H9 (cell line): Measurements from ENCODE around the gene DLG2. TPM values are rescaled to one million over a fixed set of nuclear protein-coding genes. Genes with fewer than 3 reads are reported as not detected.

Source experiments
- DNase-seq: peaks from one replicate; pipeline ENCODE4 v3.0.0-alpha.2; 2017
- H2AFZ ChIP-seq: one replicate; pipeline ENCODE4 v1.6.1; 2013; ENCODE audit warnings: mild to moderate bottlenecking, low read length, control low read depth, moderate library complexity
- H2AK5ac ChIP-seq: 2 replicates; pipeline ENCODE4 v1.6.1; 2013; ENCODE audit warnings: low read length, control low read depth, mixed read lengths; ENCODE audit not compliant: insufficient read length
- H2BK120ac ChIP-seq: one replicate; pipeline ENCODE4 v1.6.1; 2013; ENCODE audit warnings: low read depth, mild to moderate bottlenecking, low read length, control low read depth, inconsistent platforms; ENCODE audit not compliant: poor library complexity, severe bottlenecking
- H2BK12ac ChIP-seq: 2 replicates; pipeline ENCODE4 v1.6.1; 2013; ENCODE audit warnings: low read length, control low read depth, mixed read lengths, low read depth; ENCODE audit not compliant: insufficient read length
- H2BK15ac ChIP-seq: 2 replicates; pipeline ENCODE4 v1.6.1; 2013; ENCODE audit warnings: low read depth, low read length, control low read depth
- H2BK20ac ChIP-seq: one replicate; pipeline ENCODE4 v1.6.1; 2013; ENCODE audit warnings: low read depth, mild to moderate bottlenecking, low read length, control low read depth, inconsistent platforms; ENCODE audit not compliant: poor library complexity, severe bottlenecking
- H2BK5ac ChIP-seq: 2 replicates; pipeline ENCODE4 v1.6.1; 2013; ENCODE audit warnings: low read length, control low read depth, mixed read lengths; ENCODE audit not compliant: insufficient read length
- H3K14ac ChIP-seq: 2 replicates; pipeline ENCODE4 v1.6.1; 2013; ENCODE audit warnings: low read length, control low read depth; ENCODE audit not compliant: insufficient read depth
- H3K18ac ChIP-seq: 2 replicates; pipeline ENCODE4 v1.6.1; 2013; ENCODE audit warnings: low read depth, mild to moderate bottlenecking, mixed read lengths, low read length, control low read depth; ENCODE audit not compliant: insufficient read length
- H3K23ac ChIP-seq: 2 replicates; pipeline ENCODE4 v1.6.1; 2013; ENCODE audit warnings: low read length, control low read depth, mixed read lengths, low read depth; ENCODE audit not compliant: insufficient read length
- H3K23me2 ChIP-seq: 2 replicates; pipeline ENCODE4 v1.6.1; 2013; ENCODE audit warnings: low read depth, mild to moderate bottlenecking, mixed read lengths, low read length, control low read depth; ENCODE audit not compliant: insufficient read length, poor library complexity, severe bottlenecking
- H3K27ac ChIP-seq: 2 replicates; pipeline ENCODE4 v1.5.1; 2013; ENCODE audit warnings: low read length, control low read depth, mixed read lengths, low read depth; ENCODE audit not compliant: insufficient read length
- H3K27me3 ChIP-seq: 2 replicates; pipeline ENCODE4 v1.6.1; 2013; ENCODE audit warnings: low read length, control low read depth, inconsistent platforms; ENCODE audit not compliant: insufficient read depth
- H3K4ac ChIP-seq: 2 replicates; pipeline ENCODE4 v1.6.1; 2013; ENCODE audit warnings: low read depth, mild to moderate bottlenecking, control low read depth, inconsistent platforms, low read length, moderate library complexity
- H3K4me1 ChIP-seq: 2 replicates; pipeline ENCODE4 v1.6.1; 2013; ENCODE audit warnings: low read length, control low read depth, inconsistent platforms; ENCODE audit not compliant: insufficient read depth
- H3K4me2 ChIP-seq: 2 replicates; pipeline ENCODE4 v1.6.1; 2013; ENCODE audit warnings: low read length, control low read depth, mixed read lengths; ENCODE audit not compliant: insufficient read length, insufficient read depth
- H3K56ac ChIP-seq: 2 replicates; pipeline ENCODE4 v1.6.1; 2013; ENCODE audit warnings: low read depth, mild to moderate bottlenecking, mixed read lengths, low read length, control low read depth; ENCODE audit not compliant: insufficient read length
- H3K79me1 ChIP-seq: 2 replicates; pipeline ENCODE4 v1.6.1; 2013; ENCODE audit warnings: low read depth, mild to moderate bottlenecking, moderate library complexity, low read length, control low read depth, inconsistent platforms; ENCODE audit not compliant: insufficient read depth, poor library complexity, severe bottlenecking
- H3K79me2 ChIP-seq: 2 replicates; pipeline ENCODE4 v1.6.1; 2013; ENCODE audit warnings: low read length, control low read depth, inconsistent platforms; ENCODE audit not compliant: insufficient read depth
- H3K9ac ChIP-seq: 2 replicates; pipeline ENCODE4 v1.6.1; 2013; ENCODE audit warnings: low read length, control low read depth, mixed read lengths; ENCODE audit not compliant: insufficient read length; ENCODE audit errors: extremely low read depth
- H3K9me3 ChIP-seq: one replicate; pipeline ENCODE4 v1.6.1; 2013; ENCODE audit warnings: low read depth, low read length, inconsistent platforms; ENCODE audit not compliant: control insufficient read depth
- H3T11ph ChIP-seq: one replicate; pipeline ENCODE4 v1.6.1; 2013; ENCODE audit warnings: mild to moderate bottlenecking, low read length, control low read depth, inconsistent platforms
- H4K20me1 ChIP-seq: one replicate; pipeline ENCODE4 v1.6.1; 2013; ENCODE audit not compliant: control insufficient read depth, insufficient read length, insufficient read depth
- H4K5ac ChIP-seq: 2 replicates; pipeline ENCODE4 v1.6.1; 2013; ENCODE audit warnings: low read depth, mild to moderate bottlenecking, mixed read lengths, low read length, control low read depth; ENCODE audit not compliant: insufficient read length
- H4K8ac ChIP-seq: replicated peaks from 2 replicates; pipeline ENCODE4 v1.6.1; 2013; ENCODE audit warnings: low read length, control low read depth, mixed read lengths, low read depth; ENCODE audit not compliant: insufficient read length
- H4K91ac ChIP-seq: 2 replicates; pipeline ENCODE4 v1.6.1; 2013; ENCODE audit warnings: low read depth, mild to moderate bottlenecking, moderate library complexity, mixed read lengths, low read length, control low read depth; ENCODE audit not compliant: insufficient read length
- H3K27ac Mint-ChIP-seq, 3 experiments: 2 replicates in 2 of 3; 3 replicates in 1 of 3; pipeline ENCODE4 v1.8.0; 2020 to 2021; ENCODE audit warnings: mixed read lengths in 3 of 3, mild to moderate bottlenecking in 1 of 3, moderate library complexity in 1 of 3
- H3K27me3 Mint-ChIP-seq: 2 replicates; pipeline ENCODE4 v1.8.0; 2021; ENCODE audit warnings: low read depth, mild to moderate bottlenecking, moderate library complexity, mixed read lengths
- H3K36me3 Mint-ChIP-seq, 3 experiments: 2 replicates in 2 of 3; 3 replicates in 1 of 3; pipeline ENCODE4 v1.8.0; 2020 to 2021; ENCODE audit warnings: low read depth in 3 of 3, mixed read lengths in 3 of 3; ENCODE audit not compliant: insufficient read depth in 1 of 3
- H3K4me1 Mint-ChIP-seq, 2 experiments: 2 replicates each; pipeline ENCODE4 v1.8.0; 2020; ENCODE audit warnings: mixed read lengths in 2 of 2
- H3K4me3 Mint-ChIP-seq, 2 experiments: 2 replicates in 1 of 2; 3 replicates in 1 of 2; pipeline ENCODE4 v1.8.0; 2020 to 2021; ENCODE audit warnings: mild to moderate bottlenecking in 2 of 2, mixed read lengths in 2 of 2, moderate library complexity in 1 of 2
- H3K9me3 Mint-ChIP-seq, 2 experiments: 2 replicates in 1 of 2; 3 replicates in 1 of 2; pipeline ENCODE4 v1.8.0; 2020; ENCODE audit warnings: mild to moderate bottlenecking in 2 of 2, mixed read lengths in 2 of 2, moderate library complexity in 1 of 2
- WGBS: extraction: QIAGEN DNeasy Blood & Tissue Kit; methylation state at CpG from one replicate; pipeline ENCODE4 v1.1.7; 2013; ENCODE audit warnings: missing lambda C conversion rate, low lambda C conversion rate, mixed read lengths; ENCODE audit not compliant: insufficient read length; ENCODE audit errors: extremely low coverage; 5-methylcytosine and 5-hydroxymethylcytosine counted together
- total RNA-seq: library from RNA; stranded (reverse); gene quantifications from 2 replicates; pipeline ENCODE4 v1.2.1, GENCODE V29; 2021
- TF ChIP-seq, protein P1 (sequence below): fragments of 200-600 bp; sonication (generic); conservative IDR thresholded peaks from 3 replicates; pipeline ENCODE4 v1.8.0; 2021; ENCODE audit warnings: antibody characterized with exemption, mild to moderate bottlenecking

The DLG2 gene
- total RNA-seq, 1 experiment from 2014 or later: 8.0 TPM

DNA sequence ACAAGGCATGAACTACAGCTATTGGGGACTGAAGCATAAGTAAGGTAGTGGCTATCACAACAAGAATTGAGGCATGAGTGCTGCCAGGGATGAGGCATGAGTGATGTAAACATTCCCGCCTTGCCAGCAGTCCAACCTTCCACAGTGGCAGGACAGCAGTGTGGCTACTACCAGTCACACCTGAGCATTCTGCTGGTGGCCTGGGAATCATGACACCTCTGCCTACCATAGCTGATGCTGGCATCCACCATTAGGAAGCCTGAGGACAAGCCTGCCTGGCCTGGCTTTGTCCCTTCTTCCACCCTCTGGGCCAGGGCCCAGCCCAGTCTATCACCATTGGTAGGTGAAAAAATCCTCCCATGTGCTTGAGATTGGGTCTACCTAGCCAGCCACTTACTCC lies 1628.2 kb downstream of the DLG2 start:
- no peak overlapping the region for H2BK5ac ChIP-seq
- Mint-ChIP-seq H3K4me3 (no peak overlapping the region), H3K36me3 (peaks cover 21 to 44% (median 22%) of the 10 kb centered on the region in 3 experiments), H3K27ac (no peak overlapping the region), H3K9me3 (peaks cover 39 to 43% of the 10 kb centered on the region in 2 experiments), H3K4me1 (no peaks in the 10 kb centered on the region), H3K27me3 (0 out of 2 replicates have a peak, but pooled peaks cover 1% of the 10 kb centered on the region)
- H2BK15ac ChIP-seq: no peak overlapping the region
- peak overlapping the region; percentile 21 for H4K8ac ChIP-seq
- H3K23ac ChIP-seq: no peak overlapping the region
- H3K56ac ChIP-seq: no peak overlapping the region
- H3K9me3 ChIP-seq: peaks cover 10% of the 10 kb centered on the region
- H3K79me2 ChIP-seq: no peaks in the 10 kb centered on the region
- no peak overlapping the region for H3K18ac ChIP-seq
- no peak overlapping the region for H2BK120ac ChIP-seq
- no peaks in the 10 kb centered on the region for H3K23me2 ChIP-seq
- H3K27me3 ChIP-seq: no peaks in the 10 kb centered on the region
- no peaks in the 10 kb centered on the region for H4K20me1 ChIP-seq
- no peak overlapping the region for H4K91ac ChIP-seq
- no peak overlapping the region for H3K9ac ChIP-seq
- no peak overlapping the region for H3K14ac ChIP-seq
- H3T11ph ChIP-seq: no peak overlapping the region
- H3K4me1 ChIP-seq: no peaks in the 10 kb centered on the region
- no peak overlapping the region for H2BK12ac ChIP-seq
- WGBS: no CpG with 5 or more reads among the region's 1 CpG
- no peak overlapping the region for H3K4ac ChIP-seq
- no peak overlapping the region for H2BK20ac ChIP-seq
- TF ChIP-seq, protein P1, sequence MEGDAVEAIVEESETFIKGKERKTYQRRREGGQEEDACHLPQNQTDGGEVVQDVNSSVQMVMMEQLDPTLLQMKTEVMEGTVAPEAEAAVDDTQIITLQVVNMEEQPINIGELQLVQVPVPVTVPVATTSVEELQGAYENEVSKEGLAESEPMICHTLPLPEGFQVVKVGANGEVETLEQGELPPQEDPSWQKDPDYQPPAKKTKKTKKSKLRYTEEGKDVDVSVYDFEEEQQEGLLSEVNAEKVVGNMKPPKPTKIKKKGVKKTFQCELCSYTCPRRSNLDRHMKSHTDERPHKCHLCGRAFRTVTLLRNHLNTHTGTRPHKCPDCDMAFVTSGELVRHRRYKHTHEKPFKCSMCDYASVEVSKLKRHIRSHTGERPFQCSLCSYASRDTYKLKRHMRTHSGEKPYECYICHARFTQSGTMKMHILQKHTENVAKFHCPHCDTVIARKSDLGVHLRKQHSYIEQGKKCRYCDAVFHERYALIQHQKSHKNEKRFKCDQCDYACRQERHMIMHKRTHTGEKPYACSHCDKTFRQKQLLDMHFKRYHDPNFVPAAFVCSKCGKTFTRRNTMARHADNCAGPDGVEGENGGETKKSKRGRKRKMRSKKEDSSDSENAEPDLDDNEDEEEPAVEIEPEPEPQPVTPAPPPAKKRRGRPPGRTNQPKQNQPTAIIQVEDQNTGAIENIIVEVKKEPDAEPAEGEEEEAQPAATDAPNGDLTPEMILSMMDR: no peak
- H3K79me1 ChIP-seq: no peaks in the 10 kb centered on the region
- no peak for DNase-seq
- no peak overlapping the region for H3K27ac ChIP-seq
- no peak overlapping the region for H2AFZ ChIP-seq
- H2AK5ac ChIP-seq: no peak overlapping the region
- H4K5ac ChIP-seq: no peak overlapping the region
- H3K4me2 ChIP-seq: no peak overlapping the region
